GM18909 (cell line): ENCODE data around the gene FBXW10.
"Not testable (repeated sequence)": the region's sequence is repeated elsewhere in the genome, so short reads cannot be mapped to it uniquely, and the experiment has no call there.

ENCODE experiments used
- ATAC-seq: cut with Tn5 transposase; IDR thresholded peaks from one replicate; pipeline ENCODE4 v1.9.1; 2021; ENCODE audit warnings: mild to moderate bottlenecking; ENCODE audit not compliant: unreplicated experiment, poor library complexity

FBXW10 gene

DNA sequence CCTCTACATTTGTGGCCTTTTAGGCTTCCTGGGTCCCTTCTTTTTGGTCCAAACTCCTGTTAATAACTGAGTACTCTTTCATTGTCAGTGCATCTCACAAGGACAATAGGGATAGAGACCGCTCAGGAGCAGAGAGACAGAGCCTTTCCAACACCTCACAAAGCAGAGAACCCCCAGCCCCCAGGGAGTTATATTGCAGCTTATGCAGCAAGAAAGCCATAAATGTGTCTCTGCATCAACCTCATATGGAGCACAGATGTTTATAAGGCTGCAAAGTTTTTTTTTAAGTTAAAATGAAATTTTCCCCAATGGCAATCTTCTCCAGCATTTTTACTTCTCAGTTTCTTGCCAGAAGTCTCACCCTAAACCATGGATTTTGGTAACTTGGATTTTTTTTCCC is 6.4 kb downstream of the FBXW10 start:
- ATAC-seq = not testable (repeated sequence)

DNA sequence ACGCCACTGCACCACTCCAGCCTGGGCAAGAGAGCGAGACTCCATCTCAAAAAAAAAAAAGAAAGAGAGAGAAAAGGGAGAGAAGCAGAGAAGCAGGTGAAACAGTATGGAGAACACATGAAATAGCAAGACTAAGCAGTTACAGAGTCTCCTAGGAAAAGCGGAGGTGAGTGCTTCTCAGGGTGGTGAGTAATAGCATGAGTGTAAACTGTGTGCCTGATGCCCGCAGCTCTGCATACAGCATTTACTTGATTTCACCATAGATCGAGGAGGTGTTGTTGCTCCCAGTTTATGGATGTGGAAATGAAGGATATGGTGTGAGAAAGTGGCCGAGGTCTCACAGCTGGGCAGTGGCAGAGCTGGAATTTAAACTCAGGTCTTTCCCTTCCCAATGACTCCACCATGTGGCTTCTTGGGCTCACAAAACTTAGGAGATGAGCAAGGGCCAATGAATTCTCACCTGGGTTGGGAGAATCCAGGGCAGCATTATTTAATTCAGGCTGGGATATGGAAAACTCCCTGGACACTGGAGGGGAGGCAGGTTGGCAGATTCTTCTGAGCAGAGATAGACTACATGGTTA is 10.1 kb downstream of the FBXW10 start:
- not testable (repeated sequence) for ATAC-seq

DNA sequence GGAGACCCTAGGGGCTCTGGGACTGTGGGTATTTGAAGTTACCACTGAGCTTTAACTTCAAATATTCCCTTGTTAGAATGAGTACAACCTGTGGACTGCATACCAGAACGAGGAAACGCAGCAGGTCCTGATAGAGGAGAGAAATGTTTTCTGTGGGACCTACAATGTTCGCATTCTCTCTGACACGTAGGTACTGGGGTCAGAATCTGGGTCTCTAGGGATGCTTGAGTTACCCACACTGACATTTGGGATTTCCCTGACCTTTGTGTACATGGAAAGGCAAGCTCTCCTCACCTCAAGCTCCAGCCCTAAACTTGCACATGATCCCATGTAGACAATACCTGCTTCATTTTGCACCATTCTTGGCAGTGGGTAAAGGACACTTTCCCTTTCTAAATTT is 12.1 kb downstream of the FBXW10 start:
- ATAC-seq = not testable (repeated sequence)

DNA sequence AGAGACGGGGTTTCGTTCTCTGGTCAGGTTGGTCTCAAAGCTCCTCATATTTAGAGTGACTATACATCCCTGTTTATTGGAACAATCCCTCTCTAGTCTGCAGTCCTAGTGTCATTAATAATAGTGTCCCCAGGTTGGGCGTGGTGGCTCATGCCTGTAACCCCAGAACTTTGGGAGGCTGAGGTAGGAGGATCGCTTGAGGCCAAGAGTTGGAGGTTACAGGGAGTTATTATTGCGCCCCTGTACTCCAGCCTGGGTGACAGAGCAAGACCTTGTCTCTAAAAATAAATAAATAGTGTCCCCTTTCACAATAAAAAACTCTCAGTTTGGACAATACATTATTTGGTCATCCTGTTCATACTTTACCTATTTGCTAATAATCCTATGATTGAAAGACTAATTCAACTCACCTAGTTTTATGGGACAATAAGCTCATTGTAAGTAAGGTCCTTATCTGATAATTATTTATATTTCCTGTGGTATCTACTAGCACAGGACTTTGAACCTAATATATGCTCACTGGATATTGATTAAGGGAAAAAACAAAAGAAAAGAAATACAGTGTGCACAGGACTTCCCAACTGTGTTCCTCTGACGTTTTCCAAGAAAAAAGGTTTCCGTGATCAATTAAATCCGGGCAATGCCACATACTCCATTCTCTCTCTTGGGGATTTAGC is 13.7 kb downstream of the FBXW10 start:
- not testable (repeated sequence) for ATAC-seq

DNA sequence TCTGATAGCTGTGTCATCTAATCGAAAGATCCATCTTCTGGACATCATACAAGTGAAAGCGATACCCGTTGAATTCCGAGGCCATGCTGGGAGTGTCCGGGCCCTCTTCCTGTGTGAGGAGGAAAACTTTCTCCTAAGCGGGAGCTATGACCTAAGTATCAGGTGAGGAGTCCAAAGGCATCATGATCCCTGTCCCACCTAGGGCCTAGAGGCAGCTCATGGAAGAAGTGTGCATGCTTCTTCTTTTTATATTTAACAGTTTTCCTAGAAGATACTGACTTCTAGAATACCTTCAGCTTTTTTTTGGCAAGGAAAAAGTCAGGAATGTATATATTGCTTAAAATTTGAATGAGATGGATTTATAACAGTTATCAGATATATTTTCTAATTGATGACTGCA is 14.5 kb downstream of the FBXW10 start:
- not testable (repeated sequence) for ATAC-seq

DNA sequence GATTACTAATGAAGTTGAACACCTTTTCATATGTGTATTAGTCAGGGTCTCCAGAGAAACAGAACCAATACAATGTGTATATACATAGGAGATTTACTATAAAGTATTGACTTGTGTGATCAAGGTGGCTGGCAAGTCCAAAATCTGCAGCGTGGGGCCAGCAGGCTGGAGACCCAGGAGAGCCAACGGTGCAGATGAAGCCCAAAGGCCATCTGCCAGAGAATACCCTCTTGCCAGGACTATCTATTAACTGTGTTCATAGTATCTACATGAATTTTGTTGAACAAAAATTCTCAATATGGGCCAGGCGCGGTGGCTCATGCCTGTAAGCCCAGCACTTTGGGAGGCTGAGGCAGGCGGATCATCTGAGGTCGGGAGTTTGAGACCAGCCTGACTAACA is 16.4 kb downstream of the FBXW10 start:
- ATAC-seq = not testable (repeated sequence)

DNA sequence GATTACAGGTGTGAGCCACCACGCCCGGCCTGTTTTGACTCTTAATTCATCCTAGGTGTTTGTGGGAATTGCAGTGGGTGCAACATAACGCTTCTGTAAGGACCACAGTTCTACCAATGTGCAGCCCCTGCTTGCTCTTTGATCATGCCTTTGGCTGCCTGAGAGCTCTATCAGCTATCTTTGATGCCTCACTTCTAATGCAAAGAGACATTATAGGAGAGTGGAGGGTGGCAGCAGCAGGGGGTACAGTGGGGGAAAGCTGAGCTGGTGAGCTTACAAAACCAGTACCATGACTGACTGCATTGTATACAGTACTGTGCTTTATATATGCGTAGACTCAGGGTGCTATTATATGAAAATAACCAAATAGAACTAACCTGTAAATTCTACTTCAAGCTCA is 26.7 kb downstream of the FBXW10 start:
- not testable (repeated sequence) for ATAC-seq

DNA sequence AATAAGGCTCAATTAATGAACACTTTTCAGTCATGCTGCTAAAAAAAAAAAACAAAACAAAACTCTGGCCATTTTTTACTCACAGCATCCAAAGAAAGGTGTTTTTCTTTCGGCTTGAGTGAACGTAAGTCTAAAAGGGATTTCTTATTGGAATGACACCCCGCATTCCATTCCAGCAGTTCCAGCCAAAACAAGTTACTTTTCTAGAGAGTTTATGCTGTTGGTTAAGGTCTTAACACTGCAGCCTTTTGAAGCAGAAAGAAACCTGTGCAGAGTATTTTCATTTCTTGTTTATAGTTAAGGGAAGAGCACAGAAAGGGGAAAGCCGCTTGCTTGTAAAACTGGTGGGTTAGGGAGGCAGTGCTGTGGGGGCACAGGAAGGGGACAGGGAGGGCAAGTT is 27.2 kb downstream of the FBXW10 start:
- not testable (repeated sequence) for ATAC-seq

DNA sequence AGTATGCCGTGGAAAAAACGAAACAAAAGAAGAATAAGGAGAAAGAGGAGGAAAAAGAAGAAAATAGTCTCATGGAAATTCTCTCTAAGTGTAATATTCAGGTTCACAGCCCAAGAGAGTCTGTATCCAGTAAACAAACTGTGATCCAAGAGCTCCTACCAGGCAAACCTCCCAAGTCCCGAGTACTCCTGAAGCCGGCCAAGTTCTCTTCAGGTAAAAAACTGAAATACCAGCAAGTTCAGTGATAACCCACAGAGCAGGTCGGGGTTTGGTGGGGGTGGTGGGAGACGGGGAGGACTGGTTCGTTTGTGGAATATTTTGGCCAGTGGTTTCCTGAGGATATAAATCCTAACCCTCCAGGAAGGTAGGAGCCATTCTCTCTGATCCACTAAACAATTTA is 28.6 kb downstream of the FBXW10 start:
- no peak for ATAC-seq

DNA sequence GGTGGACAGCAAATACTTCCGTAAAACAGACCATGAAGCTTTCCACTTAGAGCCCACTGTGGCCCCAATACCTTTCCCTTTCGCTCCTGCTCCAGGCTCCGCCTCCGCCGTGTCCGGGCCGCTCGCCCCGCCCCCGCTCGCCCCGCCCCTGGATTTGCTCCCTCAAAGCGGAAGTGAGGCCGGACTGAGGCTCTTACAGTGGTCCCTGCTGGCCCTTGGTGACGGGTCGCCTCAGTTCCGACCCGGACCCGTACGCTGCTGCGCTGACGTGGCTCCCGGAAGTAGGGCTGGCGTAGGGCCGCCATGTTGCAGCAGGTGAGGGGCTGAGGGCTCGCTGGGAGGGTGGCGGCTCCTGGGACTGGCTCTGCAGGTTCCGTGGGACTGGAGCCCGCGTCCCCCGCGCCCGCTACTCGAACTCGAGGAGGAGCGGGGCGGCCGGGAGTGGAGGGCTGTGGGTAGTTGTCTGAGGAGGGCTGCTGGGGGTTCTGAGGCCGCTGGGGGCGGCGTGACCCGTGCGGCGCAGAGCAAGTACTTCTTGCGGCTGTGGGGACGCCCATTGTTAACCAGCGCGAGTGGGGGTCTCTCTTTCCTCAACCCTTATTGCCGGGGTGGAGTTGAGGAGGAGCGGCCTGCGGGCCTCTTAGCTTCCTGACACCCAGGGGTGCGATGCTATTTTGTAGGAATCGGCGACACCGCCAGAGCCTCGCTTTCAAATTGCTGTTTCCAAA is 37.3 kb downstream of the FBXW10 start, which contains the start of gene TVP23B:
Gene TVP23B (plus strand): TSS at position 193 of the 728 bp plus-strand sequence. CDS start 111 bp downstream, at position 304.
- peak; percentile 98 for ATAC-seq

DNA sequence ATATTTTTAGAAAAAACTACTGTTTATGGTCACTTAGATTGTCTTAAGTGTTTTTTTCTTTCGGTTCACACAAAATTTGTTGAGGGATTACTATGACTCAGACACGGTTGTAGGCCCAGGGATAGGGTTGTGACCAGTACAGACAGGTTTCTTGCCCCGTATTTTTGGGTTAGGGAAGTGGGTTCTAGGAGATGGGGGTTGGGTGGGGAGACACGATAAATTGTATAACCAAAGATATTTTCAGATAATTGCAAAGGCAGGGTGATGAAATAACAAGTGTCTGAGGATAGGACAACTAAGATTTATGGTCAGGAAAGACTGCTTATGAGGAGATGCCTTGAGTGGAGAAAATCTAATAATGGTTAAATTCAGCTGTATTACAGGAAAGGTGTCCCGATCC is 38.0 kb downstream of the FBXW10 start:
- not testable (repeated sequence) for ATAC-seq

DNA sequence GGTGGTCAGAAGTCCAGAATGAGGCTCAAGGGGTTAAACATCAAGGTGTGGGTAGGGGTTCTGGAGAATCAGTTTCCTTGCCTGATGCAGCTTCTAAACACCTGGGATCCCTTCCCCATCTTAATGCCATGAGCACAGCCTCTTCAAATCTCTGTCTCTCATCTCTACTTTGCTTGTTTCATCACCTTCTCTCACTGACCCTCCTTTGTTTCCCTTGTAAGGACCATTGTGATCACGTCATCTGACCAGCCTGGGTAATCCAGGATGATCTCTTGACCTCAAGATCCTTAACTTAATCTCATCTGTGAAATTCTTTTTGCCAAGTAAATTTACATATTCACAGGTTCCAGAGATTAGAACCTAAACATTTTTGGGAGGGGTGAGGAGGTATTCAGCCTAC is 42.1 kb downstream of the FBXW10 start:
- not testable (repeated sequence) for ATAC-seq

DNA sequence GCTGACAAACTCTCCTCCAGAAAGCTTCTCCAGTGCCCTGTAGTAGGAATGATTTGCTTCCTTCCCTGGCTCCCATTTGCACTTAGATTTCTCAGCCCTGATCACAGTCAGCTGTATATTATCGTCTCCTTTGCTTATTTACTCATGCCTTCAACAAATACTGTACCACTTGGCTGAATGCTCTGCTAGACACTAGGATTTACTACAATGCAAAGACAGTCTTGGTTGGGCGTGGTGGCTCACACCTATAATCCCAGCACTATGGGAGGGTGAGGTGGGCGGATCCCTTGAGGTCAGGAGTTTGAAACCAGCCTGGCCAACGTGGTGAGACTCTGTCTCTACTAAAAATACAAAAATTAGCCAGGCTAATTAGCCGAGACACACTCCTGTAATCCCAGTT is 43.0 kb downstream of the FBXW10 start:
- ATAC-seq = not testable (repeated sequence)

DNA sequence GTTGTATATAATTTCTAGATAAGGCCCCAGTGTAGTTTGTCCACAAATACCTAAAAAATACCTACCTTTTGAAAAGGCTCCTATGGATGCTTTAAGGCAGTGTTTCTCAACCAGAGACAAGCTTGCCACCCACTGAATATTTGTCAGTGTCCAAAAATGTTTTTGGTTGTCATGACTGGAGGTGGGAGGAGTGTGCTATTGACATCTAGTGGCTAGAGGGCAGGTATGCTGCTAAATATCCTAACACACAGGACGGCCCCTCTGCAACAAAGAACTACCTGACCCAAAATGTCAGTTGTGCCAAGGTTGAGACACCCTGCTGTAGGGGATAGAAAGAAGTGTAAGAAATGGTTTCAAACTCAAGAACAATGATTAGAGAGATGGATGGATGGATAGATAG is 47.5 kb downstream of the FBXW10 start:
- ATAC-seq = peak; percentile 61

DNA sequence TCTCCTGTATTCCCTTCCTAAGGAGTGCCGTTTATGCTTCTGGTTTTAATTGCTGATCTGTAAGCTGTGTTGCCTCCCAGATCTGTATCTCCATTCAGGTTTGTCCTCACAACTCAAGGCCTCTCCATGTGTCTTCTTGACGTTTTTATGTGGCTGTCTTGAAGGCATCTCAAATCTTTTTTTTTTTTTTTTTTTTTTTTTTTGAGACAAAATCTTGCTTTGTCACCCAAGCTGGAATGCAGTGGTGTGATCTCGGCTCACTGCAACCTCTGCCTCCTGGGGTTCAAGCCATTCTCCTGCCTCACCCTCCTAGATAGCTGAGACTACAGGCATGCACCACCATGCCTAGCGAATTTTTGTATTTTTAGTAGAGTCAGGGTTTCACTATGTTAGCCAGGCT is 51.0 kb downstream of the FBXW10 start:
- ATAC-seq = not testable (repeated sequence)

DNA sequence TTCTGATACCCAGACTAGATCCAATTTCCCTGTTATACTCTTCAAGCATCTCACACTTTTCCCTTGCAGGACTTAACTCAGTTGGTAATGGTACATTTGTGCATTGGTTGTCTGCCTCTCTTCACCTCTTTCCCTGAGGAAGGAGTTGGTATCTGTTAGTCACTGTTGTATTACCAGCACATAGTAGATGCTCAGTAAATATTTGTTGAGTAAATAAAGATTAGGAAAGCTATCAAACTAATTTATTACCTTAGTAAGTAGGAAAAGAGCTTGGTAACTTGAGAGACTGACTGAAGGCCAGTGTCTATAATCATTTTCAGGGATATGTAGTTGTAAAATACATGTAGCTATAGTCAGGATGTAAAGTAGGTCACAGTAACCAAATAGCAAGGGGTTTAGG is 53.0 kb downstream of the FBXW10 start:
- not testable (repeated sequence) for ATAC-seq

DNA sequence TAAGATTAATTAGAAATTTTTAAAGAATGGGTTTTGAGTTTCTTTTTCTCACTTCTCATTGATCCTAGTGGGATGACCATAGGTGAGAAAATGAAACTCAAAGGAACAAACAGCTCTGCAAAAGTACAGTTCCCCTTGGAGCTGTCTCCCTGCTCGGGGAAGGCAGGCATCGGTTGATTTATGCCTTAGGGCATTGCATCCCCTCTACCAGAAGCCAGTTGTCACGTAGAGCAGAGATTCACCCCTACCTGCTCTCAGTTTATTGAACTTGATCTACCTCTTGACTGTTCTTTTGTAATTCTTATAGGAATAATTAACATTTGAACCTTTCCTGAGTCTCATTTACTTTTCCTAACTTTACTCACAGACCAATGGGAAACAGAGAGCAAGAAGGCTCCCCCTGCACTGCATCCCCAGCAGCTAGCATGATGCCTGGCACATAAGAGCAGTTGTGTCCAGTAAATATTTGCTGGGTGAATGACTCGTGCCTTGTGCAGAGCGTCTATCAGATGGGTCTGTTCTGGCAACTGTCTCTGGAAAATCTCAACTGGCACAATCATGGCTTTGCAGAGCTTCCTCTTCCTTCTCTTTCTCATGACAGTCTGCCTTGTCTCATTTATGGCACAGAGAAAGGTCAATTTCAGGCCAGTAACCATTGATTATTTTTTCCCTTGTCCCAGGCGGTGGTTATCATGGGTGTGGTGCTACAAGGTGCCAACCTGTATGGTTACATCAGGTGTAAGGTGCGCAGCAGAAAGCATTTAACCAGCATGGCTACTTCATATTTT is 59.8 kb downstream of the FBXW10 start:
- ATAC-seq = not testable (repeated sequence)

DNA sequence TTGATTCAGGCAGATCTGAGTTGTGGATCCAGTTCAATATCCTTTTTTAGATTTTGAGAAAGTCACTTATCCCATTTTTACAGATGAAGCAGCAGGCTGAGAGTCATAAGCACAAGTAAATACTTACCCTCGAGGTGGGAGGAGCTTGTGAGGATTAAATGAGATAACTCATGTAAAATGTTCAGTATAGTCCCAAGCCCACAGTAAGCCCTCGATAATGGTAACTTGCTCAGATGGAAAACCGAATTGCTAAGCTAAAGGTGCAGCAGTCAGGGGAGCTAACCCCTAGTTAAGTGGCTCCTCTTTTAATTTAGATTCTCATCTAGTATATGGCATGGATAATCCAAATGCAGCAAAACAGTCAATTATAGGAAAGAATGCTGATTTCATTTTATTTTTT is 72.1 kb downstream of the FBXW10 start:
- not testable (repeated sequence) for ATAC-seq

DNA sequence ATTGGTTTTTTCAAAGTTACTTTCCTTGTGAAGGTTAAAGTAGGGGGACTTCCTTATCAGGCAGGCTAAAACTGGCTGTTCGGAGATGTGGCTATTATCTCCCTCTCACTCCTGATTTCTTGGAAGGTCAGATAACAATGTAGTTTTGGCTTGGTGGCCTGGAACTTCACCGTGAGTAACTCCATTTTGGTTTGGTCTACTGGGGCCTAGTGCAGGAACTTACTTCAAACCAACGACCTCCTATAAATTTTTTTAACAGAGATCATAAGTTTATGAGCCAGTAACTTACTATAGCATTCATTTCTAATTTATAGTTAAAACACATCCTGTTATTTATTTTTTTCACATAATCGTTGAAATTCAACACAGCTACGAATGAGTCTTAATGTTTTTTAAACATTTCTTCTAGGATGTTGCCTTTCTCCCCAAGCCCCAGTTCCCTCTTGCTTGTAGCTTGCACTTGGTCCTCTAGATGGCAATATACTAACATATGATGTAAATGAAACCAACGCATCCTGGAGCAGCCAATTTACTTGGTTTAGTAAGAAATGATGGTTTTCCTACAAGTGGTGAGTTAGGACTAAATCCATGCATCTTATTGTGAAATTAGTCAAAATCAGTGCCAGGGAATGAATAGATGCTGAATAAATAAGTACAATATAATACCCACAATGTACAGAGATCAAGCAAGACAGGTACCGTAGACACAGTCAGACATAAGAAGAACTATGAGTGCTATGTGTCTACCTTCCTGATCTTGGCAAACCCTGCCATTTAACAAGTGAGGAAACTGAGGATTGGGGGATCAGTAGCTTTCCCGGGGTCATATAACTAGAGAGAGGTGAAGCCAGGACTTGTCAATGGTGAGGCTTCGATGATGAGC is 72.9 kb downstream of the FBXW10 start:
- ATAC-seq = not testable (repeated sequence)

DNA sequence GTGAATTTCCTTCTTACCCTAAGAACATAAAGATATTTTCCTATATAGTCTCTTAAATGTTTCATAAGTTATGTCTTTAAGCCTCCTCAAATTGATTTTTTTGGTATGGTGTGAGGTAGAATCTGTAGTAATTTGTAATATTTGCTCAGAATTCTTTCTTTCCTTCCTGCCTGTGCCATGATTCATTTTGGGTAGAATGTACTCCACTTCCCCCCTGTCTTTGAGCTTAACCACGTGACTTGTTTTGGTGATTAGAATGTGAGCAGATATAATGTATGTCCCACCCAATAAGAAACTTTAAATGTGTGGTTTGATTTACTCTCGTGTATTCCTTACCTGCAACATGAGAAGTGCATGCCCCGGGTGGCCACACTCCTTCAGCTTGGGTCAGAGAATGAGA is 77.6 kb downstream of the FBXW10 start:
- not testable (repeated sequence) for ATAC-seq
